ENCODE data around the gene SLC38A11. TPM values are rescaled to one million over a fixed set of nuclear protein-coding genes. Genes with fewer than 3 reads are reported as not detected.

The SLC38A11 gene
- total and polyA plus RNA-seq, 2 of the 13 experiments (the other 11 are each of a cell fraction or from before 2014, with no cell fraction given): 14.0 to 14.3 TPM

DNA sequence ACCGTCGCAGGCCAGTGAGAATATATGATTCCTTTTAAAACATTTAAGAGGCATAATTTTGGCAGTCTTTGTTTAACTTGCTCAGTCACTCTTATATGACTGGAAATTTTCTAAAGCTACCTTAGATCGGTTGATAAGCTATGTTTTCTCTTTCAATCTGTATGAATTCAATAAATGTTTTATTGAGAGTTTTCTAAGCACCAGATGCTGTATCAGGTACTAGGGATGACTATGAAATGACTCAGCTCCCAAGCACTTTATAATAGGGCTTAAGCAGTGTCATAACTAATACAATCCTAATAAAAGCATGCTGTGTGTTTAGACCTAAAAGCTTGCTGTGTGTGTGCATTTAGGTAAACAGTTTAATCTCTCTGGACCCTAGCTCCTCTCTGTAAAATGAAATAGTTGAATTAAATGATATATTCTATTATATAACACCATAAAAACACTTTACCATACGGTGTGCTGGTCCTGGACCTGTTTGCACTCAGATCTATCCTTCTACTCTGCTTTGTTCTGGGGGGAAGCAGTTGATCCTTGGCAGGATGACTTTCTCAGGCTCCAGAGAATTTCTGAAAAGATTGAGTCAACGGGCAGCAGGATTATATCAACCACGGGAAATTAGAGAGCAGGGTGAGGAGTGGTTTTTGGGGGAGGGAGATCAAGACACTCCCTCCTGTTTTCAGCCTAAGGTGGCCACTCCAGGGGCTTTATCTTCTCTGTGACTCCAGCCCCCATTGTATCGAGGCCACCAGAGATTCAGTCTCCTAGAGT lies 26.1 kb upstream of the SLC38A11 start (continued):
- TF ChIP-seq, protein P1, sequence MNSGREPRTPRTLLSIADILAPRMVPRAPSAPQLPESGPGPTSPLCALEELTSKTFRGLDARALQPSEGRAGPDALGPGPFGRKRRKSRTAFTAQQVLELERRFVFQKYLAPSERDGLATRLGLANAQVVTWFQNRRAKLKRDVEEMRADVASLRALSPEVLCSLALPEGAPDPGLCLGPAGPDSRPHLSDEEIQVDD (CRISPR knock-in tag; IDR thresholded peaks at IDR 0.05; ENCODE audit: borderline replicate concordance): no peak
- TF ChIP-seq KDM5B (CRISPR knock-in tag; IDR thresholded peaks at IDR 0.05; ENCODE audit: borderline replicate concordance) (no peak), ZNF766 (CRISPR knock-in tag; IDR thresholded peaks at IDR 0.05; ENCODE audit: borderline replicate concordance) (no peak), FOXK1 (CRISPR knock-in tag; IDR thresholded peaks at IDR 0.05; ENCODE audit: borderline replicate concordance, low read depth) (no peak), ZBTB1 (CRISPR knock-in tag; IDR thresholded peaks at IDR 0.05; ENCODE audit: borderline replicate concordance) (no peak), BORCS8-MEF2B (CRISPR knock-in tag; IDR thresholded peaks at IDR 0.05) (no peak), TOPORS (CRISPR knock-in tag; IDR thresholded peaks at IDR 0.05) (no peak), ZNF407 (CRISPR knock-in tag; IDR thresholded peaks at IDR 0.05; ENCODE audit: not compliant biosample characterization) (no peak), TAF1 (CRISPR knock-in tag; IDR thresholded peaks at IDR 0.05) (no peak), ZNF841 (CRISPR knock-in tag; IDR thresholded peaks at IDR 0.05; ENCODE audit: borderline replicate concordance) (no peak), ZNF343 (CRISPR knock-in tag; IDR thresholded peaks at IDR 0.05) (no peak), ZHX2 (IDR thresholded peaks at IDR 0.05; ENCODE audit: low read depth) (no peak), ZHX2 (CRISPR knock-in tag; IDR thresholded peaks at IDR 0.05; ENCODE audit: borderline replicate concordance) (no peak)

Measured in HepG2 (cell line).